Renal pelvis (tissue), 4 donors: ENCODE measurements around the gene NAPEPLD. TPM values are rescaled to one million over a fixed set of nuclear protein-coding genes. Genes with fewer than 3 reads are reported as not detected.
"Not testable (repeated sequence)": the region's sequence is repeated elsewhere in the genome, so short reads cannot be mapped to it uniquely, and the experiment has no call there.

ENCODE experiments used
- DNase-seq: peaks from one replicate; pipeline ENCODE4 v3.0.0-alpha.2; 2013
- polyA plus RNA-seq, 3 donors: library from polyadenylated mRNA; unstranded; fragments of 120-200 nt; gene quantifications; one replicate each; pipeline ENCODE4 v1.2.1, GENCODE V29; 2013; ENCODE audit not compliant: insufficient read length in 3 of 3

Gene NAPEPLD
- polyA plus RNA-seq, 3 donors = 28.7 to 48.6 (median 45.2) TPM

DNA sequence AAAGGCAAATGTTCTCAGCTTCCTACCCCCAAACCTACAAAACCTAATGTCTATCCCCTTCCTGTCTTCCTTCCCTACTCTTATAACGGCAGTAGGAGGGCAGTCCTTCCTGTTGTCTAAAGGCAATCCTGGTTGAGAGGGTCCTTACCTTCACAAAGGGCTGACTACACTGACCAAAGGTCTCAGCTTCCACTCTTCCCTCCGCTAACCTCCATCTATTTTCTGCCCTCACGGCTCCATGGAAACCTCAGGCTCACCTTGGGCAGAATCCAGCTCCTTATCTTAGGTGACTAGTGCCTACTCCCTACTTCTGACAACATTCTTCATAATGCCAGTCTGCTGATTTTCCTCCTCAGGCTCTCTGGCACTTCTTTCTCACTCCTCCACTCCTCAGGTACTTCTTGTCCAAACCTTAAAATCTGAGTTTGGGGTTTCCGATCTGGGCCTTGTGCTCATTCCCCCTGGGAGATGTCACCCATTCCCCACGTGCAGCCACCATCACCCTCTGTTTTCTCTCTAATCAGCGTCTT is 74.8 kb downstream of the NAPEPLD start:
- DNase-seq = no peak

DNA sequence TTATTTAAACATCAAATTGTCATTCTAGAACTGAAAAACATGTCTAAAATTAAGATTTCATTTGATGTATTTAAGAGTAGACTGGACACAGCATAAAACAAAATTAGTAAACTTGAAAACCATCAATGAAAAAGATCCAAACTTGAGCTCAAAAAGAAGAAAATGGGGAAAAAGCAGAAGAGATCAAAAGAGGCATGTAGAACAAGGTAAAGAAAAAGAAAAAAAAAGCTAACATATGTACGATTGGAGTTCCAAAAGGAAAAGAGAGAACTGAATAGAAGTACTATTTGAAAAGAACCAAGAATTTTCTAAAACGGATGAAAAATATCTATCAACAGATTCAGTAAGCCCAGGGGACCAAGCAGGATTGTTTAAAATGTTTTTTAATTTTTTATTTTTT is 77.9 kb downstream of the NAPEPLD start:
- DNase-seq = no peak

DNA sequence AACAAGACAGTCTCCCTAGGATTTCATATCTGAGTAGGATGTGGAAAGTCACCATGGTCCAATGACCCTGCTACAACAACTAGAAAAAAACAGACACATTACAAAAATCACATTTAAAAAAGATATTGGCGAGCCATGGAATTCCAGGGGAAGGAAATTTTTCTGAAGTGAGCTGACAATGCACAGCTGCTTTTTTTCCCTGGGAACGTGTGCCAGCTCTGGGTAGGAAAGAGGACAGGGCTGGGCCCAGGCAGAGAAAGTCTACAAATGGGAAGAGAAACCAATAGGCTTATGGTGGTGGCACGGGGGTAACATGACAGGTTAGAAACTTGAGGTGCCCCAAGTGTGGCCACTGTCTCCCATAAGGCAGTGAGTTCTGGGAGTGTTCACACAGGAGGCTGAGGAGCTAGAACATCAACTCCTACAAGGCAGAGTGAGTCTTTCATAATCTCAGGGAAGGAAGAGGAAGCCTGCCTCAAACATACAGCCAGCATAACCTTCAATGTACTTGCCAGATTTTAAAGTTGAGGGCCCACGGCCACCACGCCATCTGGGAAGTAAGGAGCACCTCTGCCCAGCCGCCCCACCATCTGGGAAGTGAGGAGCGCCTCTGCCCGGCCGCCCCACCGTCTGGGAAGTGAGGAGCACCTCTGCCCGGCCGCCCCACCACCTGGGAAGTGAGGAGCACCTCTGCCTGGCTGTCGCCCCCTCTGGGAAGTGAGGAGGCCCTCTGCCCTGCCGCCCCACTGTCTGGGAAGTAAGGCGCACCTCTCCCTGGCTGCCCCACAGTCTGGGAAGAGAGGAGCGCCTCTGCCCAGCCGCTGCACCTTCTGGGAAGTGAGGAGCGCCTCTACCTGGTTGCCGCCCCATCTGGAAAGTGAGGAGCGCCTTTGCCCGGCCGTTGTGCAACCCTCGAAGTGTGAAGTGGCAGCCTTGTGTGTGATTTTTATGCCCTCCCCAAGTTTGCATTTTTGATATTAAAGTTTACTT is 80.2 kb downstream of the NAPEPLD start:
- DNase-seq = no peak

DNA sequence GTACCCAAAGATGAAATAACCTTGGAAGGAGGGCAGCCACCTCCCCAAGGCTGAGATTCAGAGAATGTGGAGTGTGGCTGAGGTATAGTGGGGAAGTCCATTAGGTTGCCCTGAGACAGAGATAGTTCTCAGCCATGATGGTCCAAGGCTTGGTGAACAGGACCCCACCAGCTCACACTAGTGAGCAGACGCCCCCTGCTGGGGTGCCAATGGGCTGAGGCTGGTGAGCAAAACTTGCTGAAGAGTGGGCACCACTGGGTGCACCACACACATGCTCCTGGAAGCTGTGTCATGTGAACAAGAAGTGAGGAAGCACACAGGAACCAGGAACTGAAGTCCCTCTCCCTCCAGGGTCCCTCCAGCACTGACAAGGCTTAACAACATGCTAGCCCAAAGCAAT is 83.2 kb downstream of the NAPEPLD start:
- no peak for DNase-seq

DNA sequence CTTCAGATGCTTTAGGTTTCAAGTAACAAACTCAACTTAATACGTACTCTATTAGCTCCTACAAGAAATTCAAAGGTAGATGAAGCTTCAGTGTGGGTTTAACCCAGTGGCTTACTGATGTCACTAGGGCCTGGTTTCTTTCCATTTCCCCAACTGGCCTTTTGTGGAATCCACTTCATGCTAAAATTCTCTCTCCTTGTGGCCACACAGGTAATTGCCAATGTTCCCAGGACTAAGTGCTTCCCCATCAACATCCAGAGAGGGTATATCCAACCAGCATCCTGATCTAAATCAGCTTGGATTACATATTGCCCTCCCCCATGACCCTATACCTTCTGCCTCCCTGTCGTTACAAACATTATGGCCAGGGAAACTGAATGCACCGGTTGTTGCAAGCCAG is 85.0 kb downstream of the NAPEPLD start:
- DNase-seq = no peak

DNA sequence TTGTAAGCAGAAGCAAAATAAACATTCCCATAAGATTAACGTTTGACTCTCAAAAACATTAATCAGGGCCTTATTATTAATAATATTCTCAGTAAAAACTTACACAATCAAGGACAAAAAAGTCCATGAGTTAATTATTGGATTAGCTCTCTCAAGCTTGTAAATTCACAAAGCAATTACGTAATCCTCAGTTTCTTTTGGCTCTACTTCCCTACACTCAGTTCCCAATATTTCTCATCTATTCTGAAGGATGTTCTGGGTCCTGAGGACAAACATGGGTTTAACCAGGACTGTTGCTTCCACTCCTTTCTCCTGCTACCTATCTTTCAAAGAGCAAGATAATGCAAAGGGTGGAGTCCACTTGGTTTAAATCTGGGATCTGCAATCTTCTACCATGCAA is 89.4 kb downstream of the NAPEPLD start:
- no peak for DNase-seq

DNA sequence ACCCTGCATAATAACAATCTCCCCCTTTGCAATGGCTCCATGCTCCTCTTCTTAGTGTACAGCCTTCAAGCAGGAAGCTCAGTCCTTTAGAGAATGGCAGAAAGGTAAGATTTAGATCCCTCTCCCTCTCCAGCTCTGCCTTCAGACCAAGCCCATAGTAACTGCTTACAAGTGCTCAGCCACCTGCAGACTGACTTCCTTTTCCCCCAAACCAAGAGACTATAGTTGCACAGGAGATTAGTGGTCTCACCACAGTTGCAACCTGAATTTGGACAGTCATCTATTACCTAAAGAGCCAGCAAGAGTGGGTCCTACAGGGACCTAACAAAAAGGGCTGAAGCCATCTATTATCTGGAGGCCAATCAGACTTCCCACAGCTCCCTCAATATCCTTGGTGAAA is 90.8 kb downstream of the NAPEPLD start:
- no peak for DNase-seq

DNA sequence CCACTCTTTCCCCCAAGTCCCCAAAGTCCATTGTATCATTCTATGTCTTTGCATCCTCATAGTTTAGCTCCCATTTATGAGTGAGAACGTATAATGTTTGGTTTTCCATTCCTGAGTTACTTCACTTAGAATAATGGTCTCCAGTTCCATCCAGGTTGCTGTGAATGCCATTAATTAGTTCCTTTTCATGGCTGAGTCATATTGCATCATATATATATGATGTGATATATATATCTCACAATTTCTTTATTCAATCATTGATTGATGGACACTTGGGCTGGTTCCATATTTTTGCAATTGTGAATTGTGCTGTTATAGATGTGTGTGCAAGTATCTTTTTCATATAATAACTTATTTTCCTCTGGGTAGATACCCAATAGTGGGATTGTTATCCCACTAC is 92.9 kb downstream of the NAPEPLD start:
- not testable (repeated sequence) for DNase-seq

DNA sequence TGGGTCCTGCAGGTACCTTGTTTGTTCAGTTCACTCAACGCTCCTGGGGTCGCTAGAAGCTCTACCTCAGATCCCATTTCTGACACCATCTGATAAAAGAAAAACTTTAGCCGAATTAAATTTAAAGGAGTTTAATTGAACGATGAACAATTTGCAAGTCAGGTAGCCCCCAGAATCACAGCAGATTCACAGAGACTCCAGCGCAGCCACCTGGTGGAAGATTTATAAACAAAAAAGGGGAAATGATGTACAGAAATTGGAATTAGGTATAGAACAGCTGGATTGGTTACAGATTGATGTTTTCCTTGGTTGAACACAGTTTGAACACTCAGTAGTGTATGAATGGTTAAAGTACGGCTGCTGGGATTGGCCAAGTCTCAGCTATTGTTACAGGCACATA is 97.4 kb downstream of the NAPEPLD start:
- DNase-seq = no peak

Other genes with a start within 250 kb of the NAPEPLD start
- 10 to 100 TPM; 58.4 to 82.9 (median 62.1) TPM for gene LRRC17, start 236.1 kb downstream of the NAPEPLD start, polyA plus RNA-seq
- gene FBXL13, start 74.3 kb downstream of the NAPEPLD start, polyA plus RNA-seq = 1 to 10 TPM; 1.8 to 4.1 (median 3.5) TPM
- 10 to 100 TPM; 48.4 to 56.4 (median 53.6) TPM for gene ARMC10, start 74.0 kb downstream of the NAPEPLD start, polyA plus RNA-seq
- 100 to 1,000 TPM in 1 of 3 donors, 10 to 100 TPM in 2; 91.8 to 103 (median 97.0) TPM for gene PMPCB, start 148.3 kb upstream of the NAPEPLD start, polyA plus RNA-seq
- gene DNAJC2, start 195.7 kb upstream of the NAPEPLD start, polyA plus RNA-seq = 10 to 100 TPM; 43.8 to 44.4 (median 44.0) TPM
- gene PSMC2, start 198.5 kb upstream of the NAPEPLD start, polyA plus RNA-seq = 100 to 1,000 TPM; 107 to 119 (median 112) TPM